Measurements from ENCODE around the gene RGR.
"Not testable (repeated sequence)": the region's sequence is repeated elsewhere in the genome, so short reads cannot be mapped to it uniquely, and the experiment has no call there.

The RGR gene

DNA sequence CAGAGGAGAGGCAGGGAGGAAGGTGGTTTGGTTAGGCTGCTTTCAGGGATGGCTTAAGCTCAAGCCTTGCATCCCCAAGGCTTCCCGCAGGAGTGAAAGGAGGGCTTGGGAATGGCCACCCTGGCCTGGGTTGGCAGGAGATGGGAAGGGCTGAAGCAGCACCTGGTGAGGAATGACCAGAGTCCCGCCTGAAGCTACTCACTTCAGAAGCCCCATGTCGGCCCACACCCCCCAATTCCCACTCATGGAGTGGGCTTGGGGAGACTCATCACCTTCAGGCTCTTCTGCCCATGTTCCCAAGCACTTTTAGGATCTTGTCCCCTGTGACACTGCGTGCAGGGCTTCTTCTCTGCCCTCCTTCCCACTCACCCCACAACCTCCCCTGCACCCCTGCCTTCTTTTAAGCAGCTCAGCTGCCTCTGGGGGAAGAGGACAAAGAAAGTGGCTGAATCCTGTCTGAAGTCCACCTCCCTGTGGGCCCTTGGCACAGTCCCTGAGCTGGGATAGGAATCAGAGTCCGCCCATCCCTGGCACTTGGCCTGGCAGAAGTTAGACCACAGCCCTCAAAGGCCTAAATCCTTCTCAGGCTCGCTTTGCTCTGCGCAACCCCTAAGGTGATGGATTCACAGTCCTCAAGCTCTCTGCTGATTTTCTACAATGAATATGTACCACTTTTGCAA is 16.5 kb downstream of the RGR start:
- no peak for DNase-seq

DNA sequence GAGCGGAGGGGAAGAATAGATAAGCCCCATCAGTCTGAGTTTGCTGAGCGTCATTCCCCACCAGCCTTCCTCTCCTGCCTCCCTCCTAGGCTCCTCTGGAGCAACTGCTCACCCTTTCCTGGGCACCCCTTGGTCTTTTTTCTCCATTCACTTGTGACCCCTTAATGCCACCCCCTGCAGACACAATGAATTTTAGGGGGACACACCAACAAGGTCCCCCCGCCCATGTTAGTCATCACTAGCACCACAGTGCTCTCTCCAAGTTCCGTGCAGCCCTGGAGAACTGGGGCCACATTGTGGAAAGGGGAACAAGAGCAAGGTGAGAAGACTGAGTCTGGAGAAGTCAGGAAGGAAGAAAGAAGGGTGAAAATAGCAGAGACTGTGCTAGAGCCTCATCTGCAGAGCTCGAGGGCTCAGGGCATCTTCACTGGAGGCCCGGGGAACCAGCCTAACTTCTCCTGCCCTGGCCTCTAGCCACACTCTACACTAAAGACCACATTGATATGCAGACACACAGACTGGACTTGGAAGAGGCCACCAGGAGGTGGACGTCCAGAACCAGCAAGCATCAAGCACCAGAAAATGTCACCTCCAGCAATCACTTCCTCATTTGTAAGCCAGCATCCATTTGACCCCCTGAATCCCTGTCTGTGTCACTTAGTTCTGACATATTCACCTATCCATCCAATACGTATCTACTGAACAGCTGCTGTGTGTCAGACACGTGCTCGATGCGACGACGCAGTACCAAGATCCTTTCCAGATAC is 17.5 kb downstream of the RGR start:
- no peak for DNase-seq

DNA sequence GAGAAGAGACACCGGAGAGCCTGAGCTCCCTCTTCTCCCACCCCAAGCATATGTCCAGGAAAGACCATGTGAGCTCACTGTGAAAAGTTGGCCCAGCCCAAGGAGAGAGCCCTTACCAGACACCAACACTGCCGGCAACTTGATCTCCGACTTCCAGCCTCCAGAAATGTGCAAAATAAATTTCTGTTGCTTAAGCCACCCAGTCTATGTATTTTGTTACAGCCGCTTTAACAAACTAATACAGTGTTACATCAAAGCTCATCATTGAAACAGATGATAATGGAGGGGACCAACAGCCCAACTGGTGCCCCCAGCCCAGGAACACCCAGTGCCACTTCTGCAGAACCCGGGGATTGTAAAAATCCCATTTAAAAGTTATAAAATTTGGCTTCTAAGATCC is 18.9 kb downstream of the RGR start:
- no peak for DNase-seq

DNA sequence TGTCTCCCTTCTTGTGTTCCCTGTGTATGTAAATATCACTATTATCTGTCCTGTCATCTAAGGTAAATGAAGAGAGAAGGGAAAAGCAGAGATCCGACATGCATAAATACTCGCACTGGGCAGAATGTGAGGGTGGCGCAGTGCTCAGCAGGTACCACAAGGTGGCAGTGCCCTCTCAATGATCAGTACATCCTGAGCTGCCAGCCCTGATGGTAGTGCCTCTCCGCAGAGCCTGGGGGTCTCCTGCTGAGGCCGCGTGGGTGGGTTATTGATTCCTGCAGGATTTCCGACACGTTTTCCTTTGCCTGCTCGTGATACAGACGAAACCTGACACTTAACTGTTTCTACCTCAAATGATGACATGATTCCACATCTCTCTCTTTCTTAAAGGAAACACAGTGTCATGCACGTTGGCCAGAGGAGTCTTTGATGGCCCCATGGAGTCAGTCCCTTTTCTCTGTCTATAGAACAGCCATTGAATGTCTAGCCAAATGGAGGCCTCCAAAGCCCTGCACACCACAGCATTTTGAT is 19.8 kb downstream of the RGR start:
- peak in 1 of 2 experiments; percentile 14 for DNase-seq

DNA sequence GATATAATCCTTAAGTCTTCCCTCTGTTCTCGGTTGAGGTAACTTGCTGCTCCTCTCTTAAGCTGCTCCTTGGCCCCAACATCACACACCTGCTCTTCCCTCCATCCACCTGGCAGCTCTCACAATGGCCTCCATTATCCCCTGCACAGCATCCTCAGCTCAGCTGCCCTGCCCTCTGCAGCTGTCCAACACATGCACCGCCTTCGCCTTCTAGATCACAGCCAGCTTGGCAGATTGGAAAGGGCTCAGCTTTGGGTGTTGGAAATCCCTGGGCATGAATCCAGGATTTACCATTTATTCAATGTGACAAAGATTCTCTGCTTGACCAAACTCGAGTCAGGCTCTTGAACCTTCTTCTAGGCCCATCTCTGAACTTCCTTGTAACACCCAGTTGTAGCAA is 20.6 kb downstream of the RGR start:
- no peak for DNase-seq

DNA sequence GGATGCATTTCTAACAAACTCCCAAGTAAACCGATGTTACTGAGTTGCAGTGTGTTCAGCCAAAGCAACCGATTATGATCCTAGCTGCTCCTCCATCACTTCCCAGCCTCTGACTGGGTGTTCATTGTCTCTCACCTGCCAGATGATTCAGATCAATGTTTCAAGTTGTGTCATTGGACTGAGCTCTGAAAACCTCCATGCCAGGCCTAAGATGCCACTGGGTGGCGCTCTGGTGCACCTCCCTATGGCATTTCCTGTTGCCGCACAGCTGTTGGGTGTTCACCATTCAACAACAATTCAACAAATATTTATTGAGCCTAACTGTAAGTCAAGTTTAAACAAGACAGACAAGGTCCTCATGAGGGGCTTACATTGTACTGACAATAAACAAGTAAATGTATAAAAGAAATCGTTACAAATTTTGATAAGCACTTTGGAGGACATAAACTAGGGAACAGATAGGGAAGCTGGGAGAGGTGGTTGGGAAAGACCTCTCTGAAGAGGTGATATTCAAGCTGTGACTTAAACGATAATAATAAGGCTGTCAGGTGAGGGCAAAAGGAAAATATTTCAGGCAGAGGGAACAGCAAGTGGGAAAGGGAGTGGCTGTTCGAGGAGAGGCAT is 22.8 kb downstream of the RGR start:
- DNase-seq, result no peak

DNA sequence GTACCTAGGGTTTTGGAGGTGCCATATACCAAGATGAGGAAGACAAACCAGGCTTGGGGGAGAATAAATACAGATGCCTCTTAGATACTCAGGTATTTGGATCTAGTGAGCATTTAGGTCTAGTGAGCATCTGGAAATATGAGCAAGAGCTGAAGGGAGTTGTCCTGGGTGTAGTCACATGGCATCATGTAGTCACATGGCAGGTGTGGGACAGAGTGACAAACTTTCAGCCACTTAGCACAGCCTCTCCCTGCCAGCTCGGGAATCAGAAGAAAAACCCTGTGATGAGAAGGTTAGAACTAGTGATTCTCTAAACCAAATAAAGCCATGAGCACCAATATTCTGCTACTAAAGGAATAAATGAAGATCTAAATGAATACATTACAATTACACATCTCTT is 24.3 kb downstream of the RGR start:
- no peak for DNase-seq

DNA sequence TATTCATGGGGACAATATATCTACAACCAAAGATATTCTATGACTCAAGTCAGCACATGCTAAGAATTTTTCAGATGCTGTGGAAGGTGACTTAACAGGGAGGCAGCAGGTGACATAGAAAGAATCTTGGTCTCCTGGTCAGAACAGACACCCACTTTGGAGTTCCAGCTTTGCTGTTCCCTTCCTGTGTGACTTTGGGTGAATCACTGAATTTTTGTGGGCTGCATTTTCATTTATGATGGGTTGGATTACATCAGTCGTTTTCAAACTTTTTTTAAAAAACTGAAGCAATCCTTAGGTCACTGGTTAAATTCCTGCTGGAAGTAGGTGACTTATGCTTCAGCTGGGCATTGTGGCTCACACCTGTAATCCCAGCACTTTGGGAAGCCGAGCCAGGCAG is 24.9 kb downstream of the RGR start:
- DNase-seq, result peak; percentile 6 to 23

DNA sequence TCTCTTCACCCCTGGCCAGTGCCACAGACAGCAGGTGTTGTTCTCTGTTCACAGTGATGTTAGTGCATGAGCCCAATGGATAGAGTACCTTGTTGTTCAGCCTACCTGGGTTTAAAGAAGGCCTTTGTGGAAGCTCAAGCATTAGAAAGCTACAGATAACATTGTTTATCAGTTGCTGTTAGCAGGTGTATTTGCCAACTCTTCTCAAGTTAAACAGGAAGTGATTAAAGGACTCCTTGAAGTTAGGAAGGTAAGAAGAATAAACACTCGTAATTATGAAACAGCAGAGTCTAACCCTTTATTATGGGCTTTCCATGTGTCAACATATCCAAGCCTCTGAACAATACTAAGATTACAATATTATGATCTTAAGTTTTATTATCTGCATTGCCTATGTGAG is 25.9 kb downstream of the RGR start:
- no peak for DNase-seq

DNA sequence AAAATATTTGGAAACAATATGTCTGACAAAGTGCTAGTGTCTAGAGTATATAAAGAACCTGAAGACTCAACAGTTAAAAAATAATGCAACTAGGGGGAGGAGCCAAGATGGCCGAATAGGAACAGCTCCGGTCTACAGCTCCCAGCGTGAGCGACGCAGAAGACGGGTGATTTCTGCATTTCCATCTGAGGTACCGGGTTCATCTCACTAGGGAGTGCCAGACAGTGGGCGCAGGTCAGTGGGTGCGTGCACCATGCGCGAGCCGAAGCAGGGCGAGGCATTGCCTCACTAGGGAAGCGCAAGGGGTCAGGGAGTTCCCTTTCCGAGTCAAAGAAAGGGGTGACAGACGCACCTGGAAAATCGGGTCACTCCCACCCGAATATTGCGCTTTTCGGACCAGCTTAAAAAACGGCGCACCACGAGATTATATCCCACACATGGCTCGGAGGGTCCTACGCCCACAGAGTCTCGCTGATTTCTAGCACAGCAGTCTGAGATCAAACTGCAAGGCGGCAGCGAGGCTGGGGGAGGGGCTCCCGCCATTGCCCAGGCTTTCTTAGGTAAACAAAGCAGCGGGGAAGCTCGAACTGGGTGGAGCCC is 35.1 kb downstream of the RGR start:
- not testable (repeated sequence) for DNase-seq

DNA sequence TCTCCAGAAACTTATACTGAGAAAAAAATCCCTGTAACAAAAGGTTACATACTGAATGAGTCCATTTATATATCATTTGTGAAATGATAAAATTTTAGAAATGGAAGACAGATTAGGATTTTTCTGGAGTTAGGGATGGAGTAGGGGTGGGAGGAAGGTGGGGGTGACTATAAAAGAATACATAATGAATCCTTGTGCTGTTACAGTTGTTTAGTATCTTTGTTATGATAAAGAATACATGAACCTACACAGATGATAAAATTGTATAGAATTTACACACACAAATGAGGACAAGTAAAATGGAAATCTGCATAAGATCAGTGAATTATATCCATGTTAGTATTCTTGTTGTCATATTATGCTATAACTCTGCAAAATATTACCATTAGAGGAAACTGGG is 41.8 kb downstream of the RGR start:
- DNase-seq, result no peak

DNA sequence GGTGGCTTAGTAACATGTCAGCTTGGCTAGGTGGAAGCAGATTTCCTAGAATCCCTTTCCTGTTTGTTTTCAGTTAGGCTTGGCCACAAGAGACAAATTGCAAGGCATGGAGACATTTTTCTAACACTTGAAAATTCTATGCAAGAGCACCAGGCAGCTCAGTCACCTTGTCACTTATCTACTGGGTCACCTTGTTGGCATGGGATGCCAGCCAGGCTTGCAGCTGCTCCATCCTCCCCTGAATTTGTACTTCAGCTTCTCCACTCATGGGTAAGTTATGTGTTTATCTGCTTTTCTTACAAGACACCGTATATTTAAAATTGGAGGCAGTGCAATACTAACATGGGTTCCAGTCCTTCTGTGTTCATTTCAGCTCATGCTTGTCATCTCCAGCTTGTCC is 43.3 kb downstream of the RGR start:
- no peak for DNase-seq

DNA sequence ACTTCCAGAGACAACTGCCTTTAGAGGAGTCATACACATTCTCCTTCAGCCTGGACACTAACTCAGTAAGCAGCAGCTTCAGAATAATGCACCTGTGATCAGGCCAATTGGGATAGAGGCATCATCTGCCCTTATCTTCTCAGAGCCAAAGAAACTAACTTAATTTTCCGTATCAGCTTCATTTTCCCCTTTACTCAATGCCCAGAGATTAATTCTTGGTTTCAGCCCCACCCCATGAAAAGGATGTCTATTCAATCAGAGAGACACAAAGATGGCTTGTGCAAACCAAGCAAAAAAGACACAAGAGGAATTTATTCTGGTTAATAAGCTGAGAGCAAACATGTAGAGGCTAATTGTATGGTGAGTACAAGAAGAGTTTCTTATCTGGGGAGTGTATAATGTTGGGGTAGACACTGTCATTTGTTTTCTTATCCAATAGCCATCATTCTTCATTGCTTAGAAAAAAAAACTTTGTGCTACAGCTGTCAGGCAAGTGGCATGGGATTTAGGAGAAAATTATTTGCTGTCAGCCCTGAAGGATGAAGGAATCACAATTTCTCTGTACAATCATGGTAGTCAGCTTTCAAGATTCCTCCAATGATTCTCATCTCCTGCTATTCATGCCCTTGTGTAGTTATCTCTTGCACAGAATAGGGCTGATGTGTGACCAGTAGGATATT is 44.8 kb downstream of the RGR start:
- no peak for DNase-seq

DNA sequence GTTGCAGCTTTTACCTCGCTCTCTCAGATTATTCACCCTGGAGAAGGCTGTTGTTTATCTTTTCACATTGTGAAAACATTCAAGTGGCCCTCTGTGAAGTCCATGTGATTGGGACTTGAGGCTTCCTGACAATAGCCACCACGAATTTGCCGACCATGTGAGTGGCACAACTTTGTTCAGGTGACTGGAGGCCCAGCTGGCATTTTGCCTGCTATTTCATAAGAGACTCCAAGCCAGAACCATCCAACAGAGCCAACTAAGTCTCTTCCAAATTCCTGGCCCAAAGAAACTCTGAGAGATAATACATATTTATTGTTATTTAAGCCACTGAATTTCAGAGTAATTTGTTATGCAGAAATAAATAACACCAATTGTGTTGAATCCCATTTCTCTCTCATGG is 45.4 kb downstream of the RGR start:
- no peak for DNase-seq

DNA sequence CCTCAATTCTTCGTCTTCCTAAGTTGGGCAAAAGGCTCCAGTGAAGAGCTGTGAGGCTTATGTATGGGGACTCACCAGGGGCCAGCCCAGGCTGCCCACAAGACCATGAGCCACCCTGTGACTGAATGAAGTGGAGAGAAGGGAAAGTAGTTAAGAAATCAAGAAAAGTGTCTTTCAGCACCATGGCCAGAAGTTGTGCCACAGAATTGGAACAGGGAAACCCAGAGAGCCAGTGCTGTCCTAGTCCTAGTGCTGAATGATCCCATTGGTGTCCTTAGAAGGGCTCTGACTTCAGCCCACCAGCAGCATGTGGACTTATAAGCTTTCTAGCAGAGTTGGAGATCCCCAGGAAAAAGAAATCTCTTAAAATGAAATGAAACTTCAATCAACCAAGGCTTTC is 46.5 kb downstream of the RGR start:
- no peak for DNase-seq

DNA sequence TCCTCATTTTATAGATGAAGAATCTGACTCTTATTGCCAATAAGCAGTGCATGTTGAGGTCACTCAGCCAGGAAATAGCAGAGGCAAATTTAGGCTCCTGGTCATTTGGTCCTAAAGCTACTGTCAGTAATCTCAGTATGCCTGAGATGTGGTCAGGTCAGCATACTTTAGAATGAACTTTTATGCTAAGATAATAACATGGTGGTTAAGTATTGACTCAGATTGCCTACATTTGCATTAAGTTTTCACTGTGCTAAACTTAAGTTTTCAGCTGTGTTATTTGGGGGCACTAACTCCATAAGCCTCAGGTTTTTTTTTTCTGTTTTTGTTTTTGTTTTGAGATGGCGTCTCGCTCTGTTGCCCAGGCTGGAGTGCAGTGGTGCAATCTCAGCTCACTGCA is 47.6 kb downstream of the RGR start:
- DNase-seq, result no peak

DNA sequence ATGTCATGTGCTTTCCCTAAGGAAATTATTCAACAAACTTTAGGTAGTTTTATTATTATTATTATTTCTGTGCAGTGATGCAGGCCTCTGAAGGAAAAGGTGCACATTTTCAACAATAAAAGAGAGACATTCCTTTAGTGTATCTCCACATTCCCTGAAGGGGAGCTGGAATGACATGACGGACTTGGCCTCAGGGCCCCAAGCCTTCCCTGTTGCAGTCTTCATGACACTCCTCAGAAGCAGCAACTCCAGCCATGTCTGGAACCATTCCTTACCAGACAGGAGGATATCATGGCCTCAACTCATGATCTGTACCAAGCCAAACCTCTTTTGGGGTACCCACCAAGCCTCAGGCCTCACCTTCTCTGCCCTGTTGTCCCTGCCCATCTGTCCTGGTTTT is 48.3 kb downstream of the RGR start:
- no peak for DNase-seq

DNA sequence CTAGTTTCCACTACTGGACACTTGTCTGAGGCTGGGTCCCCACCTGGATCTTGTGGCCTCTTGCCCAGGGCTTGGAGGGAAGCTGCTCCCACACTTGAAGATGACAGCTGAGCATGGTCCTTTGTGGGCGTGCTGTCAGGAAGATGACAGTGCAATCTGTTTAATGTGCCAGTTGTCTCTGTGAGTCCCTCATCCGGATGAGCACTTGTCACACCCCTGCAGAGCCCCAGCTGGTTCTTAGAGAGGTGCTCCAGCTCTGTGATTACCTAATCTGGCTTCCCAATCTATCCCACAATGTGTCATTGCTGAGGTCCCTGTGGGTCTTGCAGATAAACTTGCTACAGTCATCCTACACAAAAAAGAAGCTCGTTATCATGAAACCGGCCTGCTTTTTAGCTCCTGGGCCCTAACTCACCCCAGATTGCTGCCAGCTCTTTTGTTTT is 48.7 kb downstream of the RGR start:
- DNase-seq, result no peak

DNA sequence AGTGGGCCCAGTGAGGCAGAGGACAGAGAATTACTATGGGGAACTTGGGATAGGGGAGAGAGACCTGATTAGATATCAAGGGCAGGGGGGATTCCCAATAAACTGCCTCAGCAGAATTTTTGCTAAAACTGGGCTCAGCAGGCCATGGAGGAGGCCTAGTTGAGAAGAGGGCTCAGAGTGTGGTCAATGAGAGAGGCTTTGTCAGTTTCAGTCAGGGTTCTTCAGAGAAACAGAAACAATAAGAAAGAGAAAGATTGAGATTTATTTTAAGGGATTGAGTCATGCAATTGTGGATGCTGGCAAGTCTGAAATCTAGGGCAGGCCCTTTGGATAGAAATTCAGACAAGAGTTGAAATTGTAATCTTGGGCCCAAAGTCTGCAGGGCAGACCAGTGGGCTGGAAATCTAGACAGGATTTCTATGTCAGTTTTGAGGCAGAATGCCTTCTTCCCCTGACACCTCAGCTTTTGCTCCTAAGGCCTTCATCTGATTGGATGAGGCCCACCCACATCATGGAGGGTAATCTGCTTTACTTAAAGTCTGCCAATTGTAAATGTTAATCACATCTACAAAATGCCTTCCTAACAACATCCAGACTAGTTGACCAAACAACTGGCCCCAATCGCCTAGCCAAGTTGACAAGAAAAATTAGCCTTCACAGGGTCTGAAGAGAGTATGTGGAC is 50.1 kb downstream of the RGR start:
- DNase-seq, result no peak

DNA sequence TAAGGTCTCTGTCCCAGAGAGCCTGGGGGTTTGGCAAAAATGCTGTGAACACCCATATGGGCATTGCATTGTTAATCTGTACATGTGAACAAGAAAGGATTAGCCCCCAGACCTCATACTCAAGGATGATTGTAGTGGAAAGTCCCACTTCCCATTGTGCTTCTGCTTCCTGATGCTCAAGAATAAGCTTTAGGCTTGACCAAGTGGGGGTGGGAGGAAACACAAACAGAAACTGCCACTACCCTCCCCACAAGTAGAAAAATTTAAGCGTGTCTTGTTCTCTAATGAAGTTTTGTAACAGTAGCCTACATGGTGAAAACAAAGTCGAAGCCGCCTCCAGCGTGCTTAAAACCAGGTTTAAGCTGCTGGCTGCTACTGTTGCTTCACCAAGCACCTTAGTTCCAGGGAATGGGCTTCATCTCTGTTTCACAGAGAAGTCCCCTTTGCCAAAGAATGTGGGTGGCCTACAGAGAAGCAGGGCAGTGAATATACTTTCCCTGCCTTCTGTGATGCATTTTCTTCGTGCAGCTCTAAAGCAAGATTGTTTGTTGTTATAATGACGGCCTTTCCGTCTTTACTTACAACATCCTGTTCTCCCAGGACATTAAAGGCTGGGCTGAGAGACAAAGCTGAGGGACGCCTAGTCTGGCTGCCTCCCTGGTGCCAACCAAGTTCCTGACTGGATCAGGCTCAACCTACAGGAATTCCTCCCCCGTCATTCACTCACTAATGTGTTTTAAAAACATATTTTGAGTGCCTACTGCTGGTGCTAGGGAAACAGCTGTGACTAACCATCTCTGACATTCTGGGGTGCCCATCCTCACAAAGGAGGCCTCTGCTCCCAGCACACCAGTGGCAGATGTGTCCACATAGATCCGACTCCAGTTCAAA is 51.5 kb downstream of the RGR start:
- no peak for DNase-seq

DNA sequence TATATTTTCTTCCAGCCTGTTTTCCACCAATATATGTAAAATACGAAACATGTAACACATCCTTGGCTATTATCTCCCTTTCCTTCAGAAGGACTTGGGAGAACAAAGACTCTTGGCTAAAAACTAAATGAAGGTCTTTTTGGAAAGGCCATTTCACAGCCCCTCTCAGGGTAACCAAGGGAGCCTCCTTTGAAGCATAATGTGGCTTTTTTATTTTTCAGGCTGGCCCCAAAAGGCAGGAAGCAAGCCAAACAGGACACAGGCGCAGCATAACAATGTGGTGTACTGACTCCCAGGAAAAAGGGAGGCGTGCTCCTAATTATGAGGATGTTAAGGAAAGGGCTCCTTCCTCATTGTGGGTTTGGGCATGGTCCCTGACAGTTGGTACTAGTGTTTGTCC is 53.2 kb downstream of the RGR start:
- DNase-seq, result no peak

Measured in SW 1271 (cell line).